Lung (tissue), 12 donors: Measurements from ENCODE around the gene AKAP13. TPM values are rescaled to one million over a fixed set of nuclear protein-coding genes. Genes with fewer than 3 reads are reported as not detected.

Experiments used
- ATAC-seq: fragments of 200-7000 bp; cut with Tn5 transposase; one replicate; pipeline ENCODE4 v1.9.1; 2020; ENCODE audit warnings: moderate number of reproducible peaks; ENCODE audit not compliant: insufficient read depth, low FRiP score
- DNase-seq, 3 donors: peaks; one replicate each; pipeline ENCODE4 v3.0.0-alpha.2; 2013 to 2017
- H3K27ac ChIP-seq, 2 donors: one replicate each; pipeline ENCODE4 v1.5.1; 2013; ENCODE audit warnings: mild to moderate bottlenecking in 2 of 2, moderate library complexity in 2 of 2, control low read depth in 1 of 2, inconsistent platforms in 1 of 2, low read depth in 1 of 2, low read length in 1 of 2
- H3K27me3 ChIP-seq, 3 donors: one replicate each; pipeline ENCODE4 v1.5.1; 2013; ENCODE audit warnings: low read length in 2 of 3; ENCODE audit not compliant: control insufficient read depth in 3 of 3, insufficient read depth in 3 of 3
- H3K36me3 ChIP-seq, 4 donors: one replicate each; pipeline ENCODE4 v1.5.1; 2013; ENCODE audit warnings: low read length in 4 of 4, mild to moderate bottlenecking in 1 of 4, moderate library complexity in 1 of 4; ENCODE audit not compliant: control insufficient read depth in 4 of 4, insufficient read depth in 4 of 4
- H3K4me1 ChIP-seq, 5 donors: one replicate each; pipeline ENCODE4 v1.5.1; 2013; ENCODE audit warnings: low read length in 5 of 5, mild to moderate bottlenecking in 2 of 5, moderate library complexity in 1 of 5; ENCODE audit not compliant: control insufficient read depth in 5 of 5, insufficient read depth in 5 of 5
- H3K4me3 ChIP-seq: one replicate; pipeline ENCODE4 v1.5.1; 2013; ENCODE audit warnings: mild to moderate bottlenecking, control low read depth, moderate library complexity
- H3K9ac ChIP-seq, 2 donors: one replicate each; pipeline ENCODE4 v1.5.1; 2013; ENCODE audit warnings: low read length in 2 of 2, control low read depth in 1 of 2; ENCODE audit not compliant: insufficient read depth in 1 of 2
- H3K9me3 ChIP-seq, 4 donors: one replicate each; pipeline ENCODE4 v1.5.1; 2013; ENCODE audit warnings: low read length in 3 of 4, mild to moderate bottlenecking in 1 of 4, moderate library complexity in 1 of 4; ENCODE audit not compliant: control insufficient read depth in 4 of 4, insufficient read depth in 3 of 4
- CTCF ChIP-seq: IDR thresholded peaks from 2 replicates; pipeline ENCODE4 v1.5.1; 2012; ENCODE audit warnings: mild to moderate bottlenecking; ENCODE audit errors: control extremely low read depth, extremely low read depth
- WGBS, 2 donors: extraction: QIAGEN DNeasy Blood & Tissue Kit; methylation state at CpG; one replicate each; pipeline ENCODE4 v1.1.7; 2013; 5-methylcytosine and 5-hydroxymethylcytosine counted together
- polyA plus RNA-seq, 2 donors: library from polyadenylated mRNA; stranded (reverse); fragments of 200-250 nt; gene quantifications; one replicate each; pipeline ENCODE4 v1.2.1, GENCODE V29; 2013
- total RNA-seq, 2 donors: library from RNA; depleted of rRNA in 1 of 2; stranded (reverse); fragments of >200 nt in 1 of 2; gene quantifications; one replicate each; pipeline ENCODE4 v1.2.1, GENCODE V29; 2014 to 2021
- donor health status: control.
- donor health status: control.
- donor health status: Bipolar disorder and iron deficiency.
- donor health status: healthy.
- donor health status: DM: yes; HTN: yes; CAD: no.

Gene AKAP13
- total and polyA plus RNA-seq, 4 donors = 102 to 1,115 (median 259) TPM

- whole genome bisulfite sequencing, 2 donors = 87 to 88% methylated on average over 11 of the region's 11 CpGs
- Histone ChIP-seq H3K4me3 (no peak overlapping the region), H3K27ac (no peak overlapping the region), H3K4me1 (peaks cover 0 to 48% (median 13%) of the 10 kb centered on the region in 5 donors), H3K9ac (peak overlapping the region in 1 of 2 donors; percentile 56), H3K9me3 (no peaks in the 10 kb centered on the region), H3K27me3 (no peaks in the 10 kb centered on the region), H3K36me3 (peaks cover 20 to 42% (median 31%) of the 10 kb centered on the region in 4 donors)
- ATAC-seq = no peak
- DNase-seq = peak in 1 of 3 donors; percentile 10
- no peak for TF ChIP-seq CTCF
Measured at GRCh38 chr15:85748729-85749128, 368.3 kb downstream of the AKAP13 start.

GRCh38 chr15:85749261-85750151 lies 369.1 kb downstream of the AKAP13 start:
- Histone ChIP-seq H3K9me3 (no peaks in the 10 kb centered on the region), H3K4me3 (no peak overlapping the region), H3K27me3 (no peaks in the 10 kb centered on the region), H3K9ac (peak overlapping the region in 1 of 2 donors; percentile 56), H3K27ac (peak overlapping the region; percentile 29 to 67), H3K4me1 (peaks cover 0 to 48% (median 13%) of the 10 kb centered on the region in 5 donors), H3K36me3 (peaks cover 14 to 35% (median 25%) of the 10 kb centered on the region in 4 donors)
- ATAC-seq (no peak), DNase-seq (peak; percentile 72 to 82 (median 82))
- WGBS, 2 donors = 76 to 81% methylated on average over 21 of the region's 21 CpGs
- no peak for TF ChIP-seq CTCF

GRCh38 chr15:85750319-85751290 lies 370.2 kb downstream of the AKAP13 start:
- DNase-seq = peak; percentile 82 to 89 (median 87)
- TF ChIP-seq CTCF = no peak
- Histone ChIP-seq H3K36me3 (peaks cover 9 to 27% (median 21%) of the 10 kb centered on the region in 4 donors), H3K4me3 (no peak overlapping the region), H3K9ac (peak overlapping the region in 1 of 2 donors; percentile 56), H3K27me3 (no peaks in the 10 kb centered on the region), H3K9me3 (no peaks in the 10 kb centered on the region), H3K4me1 (peaks cover 0 to 52% (median 14%) of the 10 kb centered on the region in 5 donors), H3K27ac (peak overlapping the region in 1 of 2 donors; percentile 61)
- peak; percentile 14 for ATAC-seq
- WGBS, 2 donors = 62 to 63% methylated on average over 27 of the region's 27 CpGs
